Stimulated activated naive CD8-positive, alpha-beta T cell treated with anti-CD3 and anti-CD28 coated beads, Interleukin-15, Interleukin-2, amounts not matched to agents 100 U/mL and 50 U/mL, for 24 hours (primary cell): ENCODE measurements around the gene SNX9.
"Not testable (repeated sequence)": the region's sequence is repeated elsewhere in the genome, so short reads cannot be mapped to it uniquely, and the experiment has no call there.

Source experiments
- ATAC-seq: fragments of 150-1000 bp; cut with Tn5 transposase; one replicate; pipeline ENCODE4 v1.10.0; 2021
- DNase-seq: peaks from one replicate; pipeline ENCODE4 v3.0.0; 2021

Gene SNX9

GRCh38 chr6:157823001-157823527, at the start of gene SNX9:
SNX9 (plus strand) TSS chr6:157823246; CDS start chr6:157823435, 189 bp downstream.
- ATAC-seq, result peak; percentile 70
- DNase-seq, result peak; percentile 78

- ATAC-seq (no peak), DNase-seq (no peak)
These were observed 49.7 kb upstream of the SNX9 start for GRCh38 chr6:157773248-157773773.

GRCh38 chr6:157774153-157775135, 48.6 kb upstream of the SNX9 start:
- ATAC-seq, result peak; percentile 39
- no peak for DNase-seq

- DNase-seq (no peak), ATAC-seq (no peak)
These were observed 47.7 kb upstream of the SNX9 start for GRCh38 chr6:157775376-157775775.

DNA sequence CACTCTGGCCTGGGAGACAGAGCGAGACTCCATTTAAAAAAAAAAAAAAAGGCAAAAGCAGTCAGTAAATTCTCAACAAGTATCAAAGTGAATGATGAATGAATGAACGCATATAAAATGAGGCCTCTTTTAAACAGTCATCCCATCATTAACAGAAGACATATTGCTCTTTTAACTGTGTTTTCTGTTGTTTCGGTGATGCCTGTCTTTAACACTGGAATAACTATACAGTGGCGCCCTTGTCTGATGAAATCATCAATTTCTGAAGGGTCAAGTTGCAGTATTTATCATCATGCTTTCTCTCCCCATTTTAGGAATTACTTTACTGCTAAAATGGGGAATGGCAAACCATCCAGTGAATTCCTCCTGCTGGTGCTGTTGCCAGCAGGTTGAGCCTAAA, 45.7 kb upstream of the SNX9 start:
- no peak for DNase-seq

DNA sequence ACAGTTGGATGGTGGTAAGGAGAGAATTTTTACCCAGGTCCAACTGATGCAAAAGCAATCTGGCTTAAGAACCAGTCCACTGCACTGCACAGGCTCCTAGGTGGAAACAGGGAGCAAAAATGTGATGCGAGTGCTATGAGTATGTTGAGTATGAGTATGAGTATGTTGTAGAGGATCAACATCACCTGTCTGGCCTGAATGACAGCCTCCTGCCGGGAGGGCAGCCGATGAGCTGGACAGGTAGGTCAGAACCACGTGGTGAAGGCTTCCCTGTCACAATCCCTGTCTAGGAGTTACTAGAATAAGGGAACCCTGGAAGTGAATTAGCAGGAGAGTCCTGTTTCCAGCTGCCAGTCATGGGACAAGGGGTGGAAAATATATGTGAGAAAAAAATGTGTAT, 44.3 kb upstream of the SNX9 start:
- DNase-seq (no peak), ATAC-seq (no peak)

More for the DNA sequence above, 45.7 kb upstream of the SNX9 start:
- no peak for ATAC-seq

DNA sequence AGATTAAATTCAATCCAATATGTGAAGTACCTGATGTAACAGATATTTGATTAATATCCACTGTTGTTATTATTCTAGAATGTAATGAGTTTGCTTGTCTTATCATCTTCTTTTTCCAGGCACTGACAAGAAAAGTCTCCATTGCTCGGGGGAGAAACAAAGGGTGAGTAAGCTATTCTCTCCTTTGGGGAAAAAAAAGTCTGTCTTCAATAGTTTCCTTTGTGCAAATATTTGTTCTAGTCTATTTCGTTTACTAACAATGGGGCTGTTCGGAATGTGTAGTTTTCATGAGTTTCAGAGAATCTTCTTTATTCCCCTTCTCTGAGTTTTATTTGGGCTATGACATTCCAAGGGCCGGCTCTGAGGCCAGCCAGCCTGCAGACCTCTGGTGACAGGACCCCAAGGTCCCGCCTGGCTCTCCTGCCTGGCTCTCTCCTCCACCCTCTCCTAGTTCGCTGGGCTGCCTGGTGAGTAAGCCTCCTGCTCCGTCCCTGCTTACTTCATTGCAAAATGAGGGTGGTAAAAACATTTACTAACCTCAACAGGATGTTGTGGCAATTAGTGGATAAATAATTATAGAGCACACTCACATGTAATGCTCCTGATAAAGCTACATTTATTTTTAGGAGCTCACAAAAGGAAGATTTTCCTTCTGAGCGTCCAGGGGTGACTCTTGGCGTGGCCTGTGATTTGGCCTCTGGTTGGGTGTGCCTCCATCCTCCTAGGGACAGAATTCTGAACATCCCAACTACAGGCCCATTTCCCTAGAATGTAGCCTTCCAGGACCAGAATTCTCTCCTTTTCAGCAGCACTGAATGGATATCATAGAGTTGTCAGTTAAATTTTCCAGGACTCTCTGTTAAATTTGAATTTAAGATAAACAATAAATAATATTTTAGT, 43.1 kb upstream of the SNX9 start:
- DNase-seq (no peak), ATAC-seq (no peak)

- ATAC-seq (no peak), DNase-seq (no peak)
These were observed 37.4 kb upstream of the SNX9 start for GRCh38 chr6:157785636-157786035.

DNA sequence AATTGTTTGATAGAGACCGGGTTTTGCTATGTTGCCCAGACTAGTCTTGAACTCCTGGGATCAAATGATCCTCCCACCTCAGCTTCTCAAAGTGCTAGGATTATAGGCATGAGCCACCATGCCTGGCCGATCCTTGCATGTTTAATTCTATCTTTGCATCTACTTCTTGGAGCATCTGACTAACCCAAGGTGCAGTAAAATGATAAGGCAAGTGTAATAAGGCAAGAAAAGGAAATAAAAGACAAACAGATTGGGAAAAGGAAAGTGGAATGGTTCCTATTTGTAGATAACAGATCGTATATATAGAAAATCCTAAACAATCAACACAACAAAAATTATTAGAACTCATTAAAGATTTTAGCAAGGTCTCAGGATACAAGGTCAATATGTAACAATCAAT, 36.8 kb upstream of the SNX9 start:
- no peak for ATAC-seq
- DNase-seq, result no peak

GRCh38 chr6:157787080-157787479, 36.0 kb upstream of the SNX9 start:
- ATAC-seq, result no peak
- DNase-seq, result no peak

- no peak for ATAC-seq
These were observed 34.9 kb upstream of the SNX9 start for GRCh38 chr6:157788180-157788579.

GRCh38 chr6:157789297-157789696, 33.7 kb upstream of the SNX9 start:
- DNase-seq, result no peak
- no peak for ATAC-seq

More at GRCh38 chr6:157788180-157788579, 34.9 kb upstream of the SNX9 start:
- DNase-seq, result no peak

DNA sequence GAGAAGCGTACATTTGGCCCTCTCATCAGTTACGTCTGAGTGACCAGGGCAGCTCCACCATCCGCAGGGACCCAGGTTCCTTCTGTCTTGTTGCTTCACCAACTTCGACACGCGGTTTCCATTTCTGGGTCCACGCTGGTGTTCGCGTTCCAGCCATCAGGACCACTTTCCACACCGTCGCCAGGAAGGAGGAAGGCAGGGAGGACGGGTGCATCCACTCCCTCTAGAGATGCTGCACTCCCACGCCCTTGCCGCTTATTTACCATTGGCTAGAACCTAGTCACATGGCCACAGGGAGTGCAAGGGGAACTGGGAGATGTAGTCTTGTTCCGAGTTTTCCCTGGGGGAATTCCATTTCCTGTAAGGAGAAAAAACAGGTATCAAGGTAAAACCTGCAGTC, 33.2 kb upstream of the SNX9 start:
- no peak for DNase-seq
- ATAC-seq, result no peak

- ATAC-seq (no peak), DNase-seq (no peak)
These were observed 32.4 kb upstream of the SNX9 start for GRCh38 chr6:157790548-157791160.

GRCh38 chr6:157791450-157791849, 31.6 kb upstream of the SNX9 start:
- no peak for ATAC-seq

DNA sequence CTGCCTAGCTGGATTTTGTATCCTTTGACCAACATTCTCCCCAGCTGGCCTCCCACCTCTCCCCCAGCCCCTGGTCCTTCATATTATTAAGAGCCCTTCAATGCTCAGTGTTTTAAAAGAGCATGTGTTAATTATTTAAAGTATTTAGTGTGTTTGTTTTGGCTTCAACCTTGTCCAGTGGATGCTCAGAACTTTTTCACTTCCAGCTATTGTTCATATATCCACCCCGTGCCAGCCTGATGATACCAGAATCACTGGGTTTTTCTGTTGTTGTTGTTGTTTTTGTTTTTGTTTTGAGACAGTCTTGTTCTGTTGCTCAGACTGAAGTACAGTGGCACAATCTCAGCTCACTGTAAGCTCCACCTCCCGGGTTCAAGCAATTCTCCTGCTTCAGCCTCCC, 30.4 kb upstream of the SNX9 start:
- no peak for ATAC-seq
- DNase-seq, result no peak

More at GRCh38 chr6:157791450-157791849, 31.6 kb upstream of the SNX9 start:
- no peak for DNase-seq

DNA sequence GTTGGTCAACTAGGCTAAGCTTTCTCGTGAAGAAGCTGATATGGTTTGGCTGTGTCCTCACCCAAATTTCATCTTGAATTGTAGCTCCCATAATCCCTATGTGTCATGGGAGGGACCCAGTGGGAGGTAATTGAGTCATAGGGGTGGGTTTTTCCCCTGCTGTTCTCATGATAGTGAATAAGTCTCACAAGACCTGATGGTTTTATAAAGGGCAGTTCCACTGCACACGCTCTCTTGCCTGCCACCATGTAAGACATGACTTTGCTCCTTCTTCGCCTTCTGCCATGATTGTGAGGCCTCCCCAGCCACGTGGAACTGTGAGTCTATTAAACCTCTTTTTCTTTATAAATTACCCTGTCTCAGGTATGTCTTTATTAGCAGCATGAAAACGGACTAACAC, 29.0 kb upstream of the SNX9 start:
- not testable (repeated sequence) for ATAC-seq, DNase-seq

- DNase-seq, result no peak
- ATAC-seq, result no peak
These were observed 27.2 kb upstream of the SNX9 start for GRCh38 chr6:157795841-157796240.

GRCh38 chr6:157798851-157799250, 24.2 kb upstream of the SNX9 start:
- DNase-seq, result no peak

DNA sequence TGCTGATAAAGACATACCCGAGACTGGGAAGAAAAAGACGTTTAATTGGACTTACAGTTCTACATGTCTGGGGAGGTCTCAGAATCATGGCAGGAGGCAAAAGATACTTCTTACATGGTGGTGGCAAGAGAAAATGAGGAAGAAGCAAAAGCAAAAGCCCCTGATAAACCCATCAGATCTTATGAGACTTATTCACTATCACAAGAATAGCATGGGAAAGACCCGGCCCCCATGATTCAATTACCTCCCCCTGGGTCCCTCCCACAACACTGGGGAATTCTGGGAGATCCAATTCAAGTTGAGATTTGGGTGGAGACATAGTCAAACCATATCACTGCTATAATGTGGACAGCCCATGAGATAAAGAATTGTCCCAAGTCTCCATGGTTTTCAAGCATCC, 23.5 kb upstream of the SNX9 start:
- not testable (repeated sequence) for ATAC-seq, DNase-seq

More at GRCh38 chr6:157798851-157799250, 24.2 kb upstream of the SNX9 start:
- ATAC-seq, result peak; percentile 29

- ATAC-seq (peak; percentile 84), DNase-seq (peak; percentile 35)
These were observed 22.4 kb upstream of the SNX9 start for GRCh38 chr6:157800420-157801237.
